ENCODE measurements around the gene ANKS1A.

The ANKS1A gene

DNA sequence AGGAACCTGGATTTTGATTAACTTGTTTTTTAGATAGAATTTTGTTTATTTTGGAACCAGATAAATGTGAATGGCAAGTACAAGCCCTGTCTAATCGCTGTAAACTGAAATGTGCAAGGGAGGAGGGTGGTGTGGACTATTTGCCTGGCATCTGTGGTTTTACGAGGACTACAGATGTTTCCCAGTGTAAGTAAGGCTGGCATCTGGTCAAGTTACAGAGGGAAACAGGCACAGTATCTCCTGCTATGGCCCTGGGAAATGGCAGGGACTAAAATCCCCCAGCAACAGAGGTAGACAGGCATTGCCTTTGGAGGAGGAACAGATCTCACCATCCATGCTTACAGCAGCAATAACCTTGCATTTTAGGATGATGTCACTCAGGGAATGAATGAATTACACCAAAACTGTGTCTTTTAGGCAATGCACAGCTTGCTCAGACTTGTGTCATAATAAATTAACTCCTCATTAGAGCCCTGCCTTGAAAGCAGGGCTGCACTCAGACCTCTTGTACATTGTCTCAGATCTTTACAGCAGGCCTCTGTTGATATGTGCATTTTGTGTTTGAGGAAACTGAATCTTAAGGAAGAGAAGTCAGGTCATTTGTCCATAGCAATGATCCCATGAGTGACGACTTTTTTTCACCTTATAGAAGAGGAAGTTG is 155.8 kb downstream of the ANKS1A start:
- DNase-seq, result no peak

DNA sequence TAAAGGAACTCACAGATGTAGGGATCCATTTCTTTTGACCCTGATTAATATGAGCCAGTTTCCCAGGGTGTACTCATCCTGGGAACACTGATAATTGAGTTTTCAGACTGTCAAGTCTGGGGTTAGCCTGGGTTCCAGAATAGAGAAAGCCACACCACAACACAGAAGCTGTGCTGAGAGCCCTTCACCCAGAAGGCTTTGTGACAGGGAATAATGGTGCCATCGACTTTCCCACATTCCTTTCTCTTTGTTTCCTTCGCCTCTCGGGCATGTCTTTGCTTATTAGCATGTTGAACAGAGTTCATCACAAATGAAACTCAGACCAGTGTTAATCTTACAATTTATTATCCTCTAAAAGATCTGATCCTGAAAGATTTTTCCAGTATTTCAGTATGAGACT is 157.0 kb downstream of the ANKS1A start:
- DNase-seq, result no peak

DNA sequence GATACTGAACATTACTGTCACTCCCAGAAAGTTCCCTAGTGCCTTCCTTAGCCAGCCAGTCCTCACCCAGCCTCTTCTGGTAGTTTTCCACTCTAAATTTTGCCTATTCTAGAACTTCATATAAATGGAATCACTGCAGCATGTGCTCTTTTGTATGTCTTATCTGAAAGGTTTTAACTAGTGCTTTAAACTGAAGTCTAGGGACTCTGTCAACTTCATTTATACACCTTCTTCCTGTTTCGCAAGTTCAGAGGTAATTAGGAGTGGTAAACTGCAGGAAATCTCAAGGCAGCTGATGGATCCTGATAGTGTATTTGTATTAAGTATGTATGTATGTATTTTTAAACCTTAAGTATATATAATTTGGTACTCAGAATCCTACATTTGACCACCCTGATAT is 157.8 kb downstream of the ANKS1A start:
- no peak for DNase-seq

DNA sequence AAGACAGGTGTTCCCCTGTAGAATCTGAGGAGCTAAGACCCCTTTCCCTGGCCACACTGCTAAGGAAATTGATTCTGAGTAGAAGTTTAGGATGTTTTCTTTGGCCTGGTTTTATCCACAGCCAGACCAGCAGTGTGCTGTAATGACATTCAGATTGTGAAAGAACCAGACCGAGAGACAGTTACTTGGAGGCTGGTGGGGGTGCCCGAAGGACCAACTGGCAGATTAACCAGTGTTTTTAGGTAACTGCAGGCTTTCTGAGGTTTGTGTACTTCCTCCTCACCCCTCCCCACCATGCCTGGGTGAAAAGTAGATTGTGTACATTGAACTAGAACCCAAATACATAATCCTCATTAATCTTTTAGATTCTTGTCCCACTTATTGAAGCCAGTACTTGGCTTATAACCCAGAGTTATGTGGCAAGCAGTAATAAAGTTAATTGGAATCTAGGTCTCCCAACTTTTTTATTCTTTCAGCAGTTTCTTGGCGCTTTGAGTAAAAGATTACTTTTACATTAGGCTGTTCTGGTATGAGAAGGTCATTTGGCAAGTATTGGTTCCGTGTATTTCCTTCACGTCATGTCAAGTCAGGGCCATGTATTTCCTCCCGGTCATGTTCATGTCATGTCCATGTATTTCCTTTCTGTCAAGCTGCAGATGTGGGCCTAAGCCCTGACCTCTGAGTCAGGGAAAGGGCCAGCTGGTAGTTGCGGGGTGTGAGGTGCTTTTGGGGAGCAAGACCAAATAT is 158.4 kb downstream of the ANKS1A start:
- no peak for DNase-seq

DNA sequence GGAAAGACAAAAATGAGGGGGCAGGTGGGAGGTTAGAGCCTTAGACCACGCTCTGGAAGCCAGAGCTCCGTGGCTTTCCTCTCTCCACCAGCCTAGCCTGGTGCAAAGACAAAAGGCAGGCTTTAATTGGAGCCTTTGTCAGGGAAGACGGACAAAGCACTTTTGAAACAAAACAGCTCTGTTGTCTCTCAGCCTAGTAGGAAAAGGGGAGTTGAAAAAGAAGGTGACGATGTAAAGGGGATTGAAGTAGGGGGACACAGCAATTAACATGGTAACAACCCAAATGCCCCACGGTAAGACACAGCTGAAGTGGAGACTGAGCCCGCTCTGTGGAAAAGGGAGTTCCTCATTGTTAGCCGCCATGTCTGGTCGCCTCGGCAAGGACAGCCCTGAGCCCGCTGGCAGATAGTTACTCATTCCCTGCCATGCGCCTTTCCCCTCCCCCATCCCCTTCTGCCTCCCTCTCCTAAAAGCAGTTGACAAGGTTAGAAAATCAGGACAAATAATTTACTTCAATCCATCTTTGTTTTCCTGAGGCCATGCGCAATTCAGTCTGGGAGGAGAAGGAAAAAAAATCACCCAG is 159.1 kb downstream of the ANKS1A start:
- DNase-seq, result no peak

DNA sequence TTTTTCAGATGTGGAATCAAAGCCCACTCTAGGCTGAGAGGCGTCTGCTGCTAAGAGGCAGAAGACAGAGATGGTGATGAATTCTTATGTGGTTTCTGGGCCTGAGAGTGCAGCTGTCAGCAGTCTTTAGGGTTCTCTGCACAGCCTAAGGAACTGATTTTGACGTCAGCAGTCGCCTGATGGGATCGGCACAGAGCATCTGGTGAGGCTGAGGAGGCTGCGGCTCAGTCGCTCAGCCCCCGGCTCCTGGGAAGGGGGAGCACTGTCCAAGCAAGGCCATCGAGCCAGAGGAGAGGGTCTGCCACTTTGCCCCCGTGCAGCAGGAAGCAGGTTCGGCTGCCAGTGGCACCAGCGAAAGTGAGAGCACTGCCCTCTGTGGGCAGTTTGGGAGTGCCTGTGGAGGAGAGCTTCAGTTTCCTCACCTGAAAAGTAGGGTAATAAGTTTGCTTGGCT is 159.6 kb downstream of the ANKS1A start:
- DNase-seq, result peak; percentile 32

DNA sequence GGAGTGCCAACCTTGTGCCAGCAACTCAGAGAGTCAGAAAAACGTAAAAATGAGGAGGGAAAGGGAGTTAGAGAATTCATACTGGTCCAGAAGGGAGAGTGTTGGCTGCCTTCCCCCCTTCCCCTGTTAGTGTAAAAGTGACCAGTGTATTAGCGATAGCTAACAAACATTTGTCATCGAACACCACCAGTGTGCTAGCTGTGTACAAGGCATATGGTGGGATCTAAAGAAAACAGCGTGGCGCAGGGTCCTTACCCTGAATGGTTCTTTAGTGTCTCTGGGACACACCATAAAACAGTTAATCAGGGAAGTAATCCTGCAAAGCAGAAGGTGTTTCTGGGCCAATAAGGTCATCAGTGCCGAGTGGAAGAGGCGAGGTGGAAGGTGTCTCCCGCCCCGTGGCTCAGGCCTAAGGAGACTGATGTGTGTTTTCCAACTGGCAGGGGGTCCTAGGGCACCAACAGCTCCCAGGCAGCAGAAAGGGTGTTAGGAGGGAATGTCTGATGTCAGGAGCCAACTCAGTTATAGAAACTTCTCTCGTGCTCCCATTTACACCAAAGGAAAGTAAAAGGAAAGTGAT is 160.2 kb downstream of the ANKS1A start:
- no peak for DNase-seq

DNA sequence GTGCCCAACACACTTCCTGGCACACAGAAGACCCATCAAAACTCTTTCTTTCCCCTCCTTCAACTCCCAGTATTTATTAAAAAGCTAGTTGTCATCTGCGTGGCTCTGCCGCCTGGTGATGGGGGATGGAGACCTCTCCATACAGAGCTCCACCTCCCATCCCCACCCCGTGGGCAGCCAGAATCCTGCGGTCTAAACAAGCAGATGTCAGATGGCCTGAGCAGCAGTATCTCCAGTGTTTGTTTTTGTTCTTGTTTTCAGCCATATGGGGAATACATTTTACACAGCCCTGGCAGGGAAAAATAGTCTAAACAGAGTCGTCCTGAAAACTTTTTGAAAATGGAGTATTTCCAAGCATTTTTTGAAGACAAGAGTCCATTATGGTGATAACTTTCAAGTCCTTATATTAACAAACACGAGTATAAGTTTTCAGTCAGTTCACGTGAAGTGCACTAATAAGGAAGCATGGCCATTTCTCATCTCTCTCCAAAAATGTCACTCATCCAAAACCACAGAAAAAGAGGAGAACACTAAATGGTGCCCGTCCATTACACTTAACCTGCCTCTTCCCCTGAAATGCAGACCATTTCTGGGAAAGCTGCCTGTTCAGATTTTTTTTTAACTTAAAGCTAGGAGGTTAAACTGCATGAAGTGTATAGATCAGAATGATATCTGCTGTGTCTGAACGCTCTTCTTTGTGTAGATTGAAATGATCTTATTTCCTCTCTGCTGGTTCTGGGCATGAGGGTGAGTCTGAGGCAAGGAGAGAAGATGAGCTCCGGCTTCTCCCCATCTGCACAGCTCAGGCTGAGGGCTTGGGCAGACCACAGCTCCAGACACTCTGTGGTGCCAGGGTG is 161.1 kb downstream of the ANKS1A start:
- DNase-seq, result no peak

DNA sequence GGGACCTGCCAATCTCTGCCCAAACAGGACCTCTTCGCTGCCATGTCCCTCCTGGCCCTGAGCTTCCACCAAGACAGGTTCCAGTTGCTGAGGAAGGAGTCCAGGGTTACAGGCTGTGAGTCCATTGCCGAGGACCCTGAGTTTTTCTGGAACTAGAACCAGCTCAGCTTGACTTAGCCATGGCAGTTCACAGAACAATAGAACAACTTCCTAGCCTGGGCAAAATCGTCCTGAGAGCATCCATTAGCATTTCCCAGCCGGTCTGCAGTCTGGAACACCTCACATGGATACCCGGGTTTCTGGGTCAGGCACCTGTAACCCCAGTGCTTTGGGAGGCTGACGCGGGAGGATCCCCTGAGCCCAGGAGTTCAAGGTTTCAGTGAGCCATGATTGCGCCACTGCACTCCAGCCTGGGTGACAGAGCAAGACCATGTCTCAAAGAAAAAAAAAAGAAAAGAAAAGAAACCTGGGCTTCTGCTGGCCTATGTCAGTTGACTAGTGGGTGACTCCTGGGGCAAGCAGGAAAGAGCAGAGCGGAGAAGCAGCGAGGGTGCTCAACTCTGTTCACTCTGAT is 161.8 kb downstream of the ANKS1A start:
- no peak for DNase-seq

DNA sequence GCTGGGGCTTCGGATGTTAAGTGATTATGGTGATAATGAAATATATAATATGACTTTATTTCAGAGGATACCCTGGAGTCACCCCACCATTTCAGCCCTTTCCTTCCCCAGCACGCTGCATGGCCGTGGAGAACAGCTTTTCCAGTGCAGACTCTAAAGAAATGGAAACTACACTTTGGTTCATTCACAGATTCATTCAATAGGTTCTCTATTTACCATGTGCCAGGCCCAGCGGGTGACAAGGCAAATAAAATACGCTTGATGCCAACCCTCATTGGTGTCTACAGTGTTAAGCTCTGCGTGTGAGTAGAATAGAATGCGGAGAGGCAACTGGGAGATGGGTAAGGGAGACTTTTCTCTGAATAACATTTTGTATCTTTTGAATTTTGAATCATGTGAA is 162.3 kb downstream of the ANKS1A start:
- DNase-seq, result no peak

DNA sequence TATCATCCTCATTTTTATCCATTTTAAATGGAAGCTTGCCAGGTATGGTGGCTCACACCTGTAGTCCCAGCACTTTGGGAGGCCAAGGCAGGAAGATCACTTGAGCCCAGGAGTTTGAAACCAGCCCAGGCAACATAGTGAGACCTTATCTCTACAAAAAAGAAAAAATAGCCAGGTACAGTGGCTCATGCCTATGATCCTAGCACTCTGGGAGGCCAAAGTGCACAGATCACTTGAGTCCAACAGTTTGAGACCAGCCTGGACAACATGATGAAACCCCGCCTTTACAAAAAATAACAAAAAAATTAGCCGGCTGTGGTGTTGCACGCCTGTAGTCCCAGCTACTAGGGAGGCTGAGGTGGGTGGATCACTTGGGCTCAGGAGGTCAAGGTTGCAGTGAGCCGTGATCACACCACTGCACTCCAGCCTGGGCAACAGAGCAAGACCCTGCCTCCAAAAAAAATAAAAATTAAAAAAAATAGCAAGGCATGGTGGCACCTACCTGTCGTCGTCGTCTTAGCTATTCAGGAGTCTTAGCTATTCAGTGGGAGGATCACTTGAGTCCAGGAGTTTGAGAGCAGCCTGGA is 163.0 kb downstream of the ANKS1A start:
- DNase-seq, result no peak

DNA sequence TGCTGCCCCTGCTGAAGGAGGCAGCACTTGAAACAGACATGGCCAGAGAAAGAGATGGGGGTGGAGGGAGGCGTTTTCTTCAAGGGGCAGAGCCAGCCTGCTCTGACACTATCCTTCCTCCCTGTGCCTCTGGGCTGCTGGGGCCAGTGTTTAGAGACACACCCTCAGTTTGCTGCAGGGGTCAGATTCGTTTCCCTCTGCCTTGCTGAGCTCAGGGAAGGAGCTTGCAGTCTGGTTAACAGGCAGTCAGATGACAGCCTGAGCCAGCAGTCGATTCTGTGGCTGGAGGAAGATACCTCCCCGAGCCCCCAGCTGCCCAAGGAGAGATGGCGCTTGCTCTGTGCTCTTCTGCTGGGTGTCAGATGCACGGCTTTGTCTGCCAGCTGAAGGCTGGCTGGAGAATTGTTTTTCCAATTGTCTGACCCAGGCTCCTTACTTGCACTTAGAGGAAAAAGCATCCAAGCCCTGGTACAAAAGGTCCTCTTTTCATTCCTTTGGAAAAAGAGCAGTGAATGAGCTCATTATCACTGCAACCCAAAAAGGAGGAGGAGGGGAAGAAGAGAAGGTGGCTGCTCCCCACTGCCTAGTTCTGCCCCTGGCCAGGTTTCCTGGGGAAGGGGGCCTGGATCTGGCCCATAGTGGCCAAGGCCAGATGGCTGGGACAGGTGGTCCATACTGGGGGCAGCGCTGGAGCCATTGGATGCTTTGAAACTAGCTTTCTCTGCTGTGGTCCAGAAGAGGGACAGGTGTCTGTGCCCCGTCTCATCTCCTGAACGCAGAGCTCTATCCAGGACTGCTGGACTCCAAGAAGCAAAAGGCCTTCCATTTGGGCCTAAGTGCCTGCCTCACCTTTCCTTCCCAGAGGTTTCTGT is 163.9 kb downstream of the ANKS1A start:
- DNase-seq, result no peak

DNA sequence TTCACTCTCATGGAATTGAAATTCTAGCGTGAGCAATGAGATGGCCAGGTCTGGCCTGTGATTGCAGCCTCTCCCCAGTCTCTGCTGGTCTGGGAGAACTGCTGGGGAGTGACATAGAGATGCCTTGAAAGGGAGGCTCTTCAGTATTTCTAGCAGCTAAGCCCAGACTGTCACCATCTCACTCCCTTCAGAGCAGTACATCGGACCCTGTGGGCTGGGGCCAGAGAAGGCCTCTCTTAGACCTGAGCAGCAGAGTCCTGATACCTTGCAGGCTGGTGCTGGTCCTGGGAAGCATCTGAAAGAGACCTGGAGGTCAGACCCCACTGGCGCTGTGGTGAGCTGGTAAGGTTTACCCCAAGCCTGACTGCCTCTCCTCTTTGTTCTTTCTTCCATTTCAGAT is 164.6 kb downstream of the ANKS1A start:
- no peak for DNase-seq

DNA sequence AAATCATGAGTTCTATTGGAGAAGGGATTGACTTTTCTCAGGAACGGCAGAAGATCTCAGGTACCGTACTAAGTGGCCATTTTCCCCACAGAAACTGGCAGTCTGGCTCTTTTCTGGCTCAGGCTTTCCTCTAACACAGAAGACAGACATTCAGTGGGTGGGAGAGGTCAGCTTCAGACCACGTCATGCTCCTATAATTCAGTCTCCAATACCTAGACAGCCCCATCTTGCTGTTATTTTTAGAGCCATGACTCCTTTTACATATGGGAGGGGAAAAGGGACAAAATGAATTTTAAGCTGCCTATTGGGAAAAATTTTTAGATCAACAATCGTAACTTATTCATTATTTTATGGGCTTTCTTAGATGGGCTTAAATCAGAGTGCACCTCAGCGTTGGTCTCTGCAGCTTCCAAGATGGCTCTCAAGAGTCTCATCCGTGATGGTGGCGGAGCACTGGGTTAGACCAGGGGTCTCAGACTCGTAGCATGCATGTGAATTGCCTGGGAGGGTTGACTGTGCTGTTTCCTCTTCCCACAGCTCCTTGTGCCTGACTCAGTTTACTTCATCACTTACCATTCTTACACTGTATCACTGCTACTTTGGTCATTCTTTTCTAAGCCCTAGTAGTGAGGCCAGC is 165.2 kb downstream of the ANKS1A start:
- DNase-seq, result no peak

DNA sequence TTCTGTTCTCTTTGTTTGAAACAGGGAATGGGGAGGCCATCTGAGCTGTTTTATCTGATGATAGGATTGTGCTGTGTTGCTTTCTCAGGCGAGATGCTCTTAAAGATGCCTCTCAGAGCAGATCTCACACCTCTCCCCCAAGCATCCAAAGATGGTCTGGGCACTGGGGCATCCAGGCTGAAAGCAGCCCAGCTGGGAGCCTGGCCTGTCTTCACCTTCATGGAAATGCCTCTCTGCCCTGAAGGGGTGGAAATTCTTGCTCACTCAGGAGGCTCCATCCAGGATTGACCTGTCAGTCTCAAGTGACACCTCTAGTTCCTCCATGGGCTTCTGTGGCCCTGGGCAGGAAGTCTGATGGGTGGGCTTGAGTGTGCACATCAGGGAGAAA is 165.7 kb downstream of the ANKS1A start:
- no peak for DNase-seq

DNA sequence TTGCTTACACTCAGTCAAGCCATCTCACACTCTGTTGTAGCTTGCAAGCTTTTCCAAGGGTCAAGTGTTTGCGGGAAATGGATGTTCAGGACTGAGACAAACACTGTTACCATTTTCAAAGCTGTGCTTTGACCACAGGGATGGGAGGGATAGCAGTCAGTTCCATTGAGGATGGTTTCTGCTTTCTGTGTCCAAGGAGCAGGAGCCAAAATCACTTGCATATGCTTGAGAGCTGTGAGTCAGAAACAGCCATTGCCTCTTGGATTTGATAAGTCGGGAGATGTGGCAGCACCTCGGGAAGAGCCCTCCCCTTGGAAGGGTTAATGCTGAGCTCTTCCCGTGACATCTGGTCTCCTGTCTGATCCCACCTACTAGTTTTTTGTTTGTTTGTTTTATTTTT is 166.8 kb downstream of the ANKS1A start:
- no peak for DNase-seq

DNA sequence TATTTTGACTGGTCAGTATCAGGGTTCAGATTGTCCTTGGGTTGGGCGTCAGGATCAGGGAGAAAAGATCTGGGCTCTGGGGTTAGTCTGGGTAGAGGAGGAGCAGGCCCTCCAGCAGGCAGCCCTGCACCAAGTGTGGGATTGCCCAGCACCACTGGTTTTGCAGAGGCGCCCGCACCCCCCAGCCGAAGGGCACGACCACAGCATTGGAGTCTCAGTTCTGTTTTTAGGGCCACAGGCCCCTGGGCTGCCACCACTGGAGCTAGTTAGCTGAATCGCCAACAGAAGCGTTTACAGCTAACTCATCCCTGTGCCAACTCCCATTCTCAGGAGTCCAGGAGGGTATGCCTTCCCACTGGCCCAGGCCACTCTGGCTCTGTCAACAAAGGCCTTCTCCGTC is 167.9 kb downstream of the ANKS1A start:
- no peak for DNase-seq

DNA sequence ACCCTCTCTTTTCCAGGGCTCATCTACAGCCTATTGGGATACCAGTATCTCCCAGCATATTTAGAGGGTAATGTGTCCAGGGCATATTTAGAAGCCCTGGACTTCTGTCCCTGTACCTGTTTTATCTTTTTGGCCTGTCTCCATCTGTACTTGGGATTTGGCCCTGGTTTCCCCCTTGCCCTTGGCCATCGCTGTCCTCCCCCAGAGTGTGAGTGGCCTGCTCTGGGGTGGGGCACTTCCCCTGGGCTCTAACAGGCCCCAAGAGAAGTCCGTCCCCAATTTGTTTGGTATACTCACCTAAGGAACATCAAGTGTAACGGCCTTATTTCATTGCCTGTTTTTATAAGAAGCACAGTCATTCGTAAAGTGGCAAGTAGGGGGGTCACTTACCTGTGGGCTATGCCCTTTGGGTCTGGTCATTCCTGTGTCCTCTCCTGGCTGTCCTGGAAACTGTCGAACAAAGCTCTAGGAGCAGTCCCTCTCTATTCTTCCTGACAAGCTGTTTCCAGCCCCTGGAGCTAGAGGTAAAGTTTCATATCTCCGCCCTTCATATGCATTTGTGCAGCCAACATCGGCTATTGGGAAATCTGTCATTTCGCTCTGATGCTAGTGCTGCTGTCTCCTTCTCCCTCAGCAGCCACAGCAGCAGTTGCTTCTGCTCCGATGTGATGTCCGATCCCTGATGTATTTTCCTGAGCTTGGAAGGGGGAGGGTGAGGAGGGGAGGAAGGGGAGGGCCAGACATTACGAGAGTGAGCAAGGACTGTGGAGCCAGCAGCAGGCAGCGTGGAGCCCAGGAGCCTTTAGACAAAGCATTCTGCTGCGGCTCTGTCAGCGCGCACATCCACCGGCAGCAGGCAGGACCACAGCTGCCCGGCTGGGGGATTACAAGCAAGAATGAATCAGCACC is 168.6 kb downstream of the ANKS1A start:
- no peak for DNase-seq

DNA sequence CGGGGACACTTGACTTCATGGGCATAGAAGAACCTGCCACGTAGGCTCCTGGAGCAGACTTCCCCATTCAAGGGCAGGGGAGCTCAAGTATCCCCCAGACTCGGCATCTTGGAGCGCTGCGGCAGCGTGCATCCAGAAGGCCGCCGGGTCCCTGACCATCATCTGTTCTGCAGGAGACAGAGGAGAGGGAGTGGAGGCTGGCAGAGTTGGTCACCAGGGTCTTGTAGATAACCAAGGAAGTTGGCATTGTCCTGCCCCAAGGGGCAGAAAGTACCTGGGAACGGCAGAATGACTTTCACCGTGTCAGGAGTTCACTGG is 169.3 kb downstream of the ANKS1A start:
- DNase-seq, result no peak

Data from activated CD4-positive, alpha-beta T cell treated with anti-CD3 and anti-CD28 coated beads, Interleukin-10, Interleukin-2, amounts not matched to agents 100 ng/mL and 50 ng/mL, durations not matched to agents 16 hours and 8 hours (primary cell).